ENCODE results near the gene USPL1. TPM values are rescaled to one million over a fixed set of nuclear protein-coding genes. Genes with fewer than 3 reads are reported as not detected.

Gene USPL1
- total and polyA plus RNA-seq, 2 of the 13 experiments (the other 11 are each of a cell fraction or from before 2014, with no cell fraction given): 13.7 to 15.9 TPM

DNA sequence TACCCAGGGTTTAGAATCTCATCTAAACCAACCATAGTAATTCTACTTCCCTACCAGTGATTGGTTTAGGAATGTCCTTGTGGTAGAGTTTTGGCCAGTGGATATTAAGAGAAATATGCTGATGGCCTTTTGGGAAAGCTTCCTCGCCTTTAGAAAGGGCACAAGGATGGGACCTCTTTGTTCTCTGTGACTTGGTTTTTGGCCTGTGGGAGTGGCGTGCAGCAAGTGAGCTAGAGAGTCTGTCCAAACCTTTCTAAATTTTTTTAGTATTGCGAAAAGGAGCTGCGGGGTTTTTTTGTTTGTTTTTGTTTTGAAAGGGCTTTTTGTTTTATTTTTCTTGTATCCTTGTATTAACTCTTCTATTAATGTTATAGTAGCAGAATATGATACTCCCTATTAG lies 20.6 kb downstream of the USPL1 start:
- DNase-seq (ENCODE audit: low spot score): no peak
- Histone ChIP-seq H3K27ac (ENCODE audit: extremely low read length, insufficient read depth, low read length) (no peak overlapping the region), H3K36me3 (replicated peaks in 1 of 2; ENCODE audit: control insufficient read depth in 1 of 2, insufficient read depth in 2 of 2, low read length in 2 of 2) (peaks cover 11 to 54% of the 10 kb centered on the region in 2 experiments), H3K4me3 (replicated peaks in 1 of 3; ENCODE audit: insufficient read depth in 1 of 3, low read depth in 2 of 3, low read length in 3 of 3) (no peak overlapping the region), H3K79me2 (ENCODE audit: insufficient read depth, low read length) (peaks cover 35% of the 10 kb centered on the region), H3K9me3 (ENCODE audit: low read length) (no peaks in the 10 kb centered on the region), H2AFZ (ENCODE audit: low read length) (no peak overlapping the region), H4K20me1 (ENCODE audit: insufficient read depth, low read length) (no peaks in the 10 kb centered on the region), H3K27me3 (ENCODE audit: control insufficient read depth in 1 of 2, insufficient read depth in 2 of 2, low read length in 2 of 2) (no peaks in the 10 kb centered on the region), H3K4me2 (ENCODE audit: low read depth, low read length) (no peak overlapping the region), H3K9ac (ENCODE audit: insufficient read depth, low read depth, low read length) (no peak overlapping the region), H3K4me1 (ENCODE audit: insufficient read depth, low read length) (peaks cover 13% of the 10 kb centered on the region)
- WGBS (ENCODE audit: low lambda C conversion rate): 78% methylated on average over 4 of the region's 4 CpGs
- BruUV-seq (replicated peaks): no TSS peak
- ChIA-PET CTCF (ENCODE audit: low intra/inter-chr PET ratio, low total read pairs) (no interaction called here), POLR2A (no interaction called here)
- in situ Hi-C loops (cut with HindIII; ENCODE audit: extremely low pct_ligation_motif_present, low pct_unique_long_range_greater_than_20kb) (no loop called here), intact Hi-C loops (cut with micrococcal nuclease; ENCODE audit: unreplicated experiment) (no loop called here)
- TF ChIP-seq PHF5A (CRISPR knock-in tag; IDR thresholded peaks at IDR 0.05; ENCODE audit: low read depth, unreplicated experiment) (no peak), SSRP1 (CRISPR knock-in tag; IDR thresholded peaks at IDR 0.05) (no peak), ZNF335 (CRISPR knock-in tag; IDR thresholded peaks at IDR 0.05) (no peak), NR2F2 (IDR thresholded peaks at IDR 0.05; ENCODE audit: borderline replicate concordance, low read depth) (no peak), ZNF354B (CRISPR knock-in tag; IDR thresholded peaks at IDR 0.05) (no peak), ZNF772 (CRISPR knock-in tag; IDR thresholded peaks at IDR 0.05) (no peak), TP53 (CRISPR knock-in tag; conservative IDR thresholded peaks at IDR 0.05) (no peak), HNRNPK (IDR thresholded peaks at IDR 0.05; ENCODE audit: low read depth, low read length, poor library complexity, severe bottlenecking) (no peak), ZNF333 (CRISPR knock-in tag; IDR thresholded peaks at IDR 0.05; ENCODE audit: borderline replicate concordance) (no peak), XRCC5 (optimal IDR thresholded peaks at IDR 0.05; ENCODE audit: low read length) (no peak), SIN3A (IDR thresholded peaks at IDR 0.05; ENCODE audit: borderline replicate concordance, low read depth, low read length) (no peak), CREM (IDR thresholded peaks at IDR 0.05) (no peak), CREM (CRISPR knock-in tag; IDR thresholded peaks at IDR 0.05) (no peak), ZNF883 (CRISPR knock-in tag; IDR thresholded peaks at IDR 0.05; ENCODE audit: not compliant biosample characterization) (no peak), GABPA (IDR thresholded peaks at IDR 0.05; ENCODE audit: low read depth, low read length) (no peak), GABPA (CRISPR knock-in tag; IDR thresholded peaks at IDR 0.05; ENCODE audit: low read depth) (no peak), CENPX (CRISPR knock-in tag; IDR thresholded peaks at IDR 0.05) (no peak), ZNF234 (CRISPR knock-in tag; conservative IDR thresholded peaks at IDR 0.05) (no peak)
- TF ChIP-seq, protein P1, sequence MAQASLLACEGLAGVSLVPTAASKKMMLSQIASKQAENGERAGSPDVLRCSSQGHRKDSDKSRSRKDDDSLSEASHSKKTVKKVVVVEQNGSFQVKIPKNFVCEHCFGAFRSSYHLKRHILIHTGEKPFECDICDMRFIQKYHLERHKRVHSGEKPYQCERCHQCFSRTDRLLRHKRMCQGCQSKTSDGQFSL (CRISPR knock-in tag; IDR thresholded peaks at IDR 0.05): no peak
- TF ChIP-seq, protein P2, sequence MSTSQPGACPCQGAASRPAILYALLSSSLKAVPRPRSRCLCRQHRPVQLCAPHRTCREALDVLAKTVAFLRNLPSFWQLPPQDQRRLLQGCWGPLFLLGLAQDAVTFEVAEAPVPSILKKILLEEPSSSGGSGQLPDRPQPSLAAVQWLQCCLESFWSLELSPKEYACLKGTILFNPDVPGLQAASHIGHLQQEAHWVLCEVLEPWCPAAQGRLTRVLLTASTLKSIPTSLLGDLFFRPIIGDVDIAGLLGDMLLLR (CRISPR knock-in tag; IDR thresholded peaks at IDR 0.05): no peak
- TF ChIP-seq, protein P3, sequence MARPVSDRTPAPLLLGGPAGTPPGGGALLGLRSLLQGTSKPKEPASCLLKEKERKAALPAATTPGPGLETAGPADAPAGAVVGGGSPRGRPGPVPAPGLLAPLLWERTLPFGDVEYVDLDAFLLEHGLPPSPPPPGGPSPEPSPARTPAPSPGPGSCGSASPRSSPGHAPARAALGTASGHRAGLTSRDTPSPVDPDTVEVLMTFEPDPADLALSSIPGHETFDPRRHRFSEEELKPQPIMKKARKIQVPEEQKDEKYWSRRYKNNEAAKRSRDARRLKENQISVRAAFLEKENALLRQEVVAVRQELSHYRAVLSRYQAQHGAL (CRISPR knock-in tag; IDR thresholded peaks at IDR 0.05; ENCODE audit: not compliant biosample characterization): no peak
- TF ChIP-seq, protein P4, sequence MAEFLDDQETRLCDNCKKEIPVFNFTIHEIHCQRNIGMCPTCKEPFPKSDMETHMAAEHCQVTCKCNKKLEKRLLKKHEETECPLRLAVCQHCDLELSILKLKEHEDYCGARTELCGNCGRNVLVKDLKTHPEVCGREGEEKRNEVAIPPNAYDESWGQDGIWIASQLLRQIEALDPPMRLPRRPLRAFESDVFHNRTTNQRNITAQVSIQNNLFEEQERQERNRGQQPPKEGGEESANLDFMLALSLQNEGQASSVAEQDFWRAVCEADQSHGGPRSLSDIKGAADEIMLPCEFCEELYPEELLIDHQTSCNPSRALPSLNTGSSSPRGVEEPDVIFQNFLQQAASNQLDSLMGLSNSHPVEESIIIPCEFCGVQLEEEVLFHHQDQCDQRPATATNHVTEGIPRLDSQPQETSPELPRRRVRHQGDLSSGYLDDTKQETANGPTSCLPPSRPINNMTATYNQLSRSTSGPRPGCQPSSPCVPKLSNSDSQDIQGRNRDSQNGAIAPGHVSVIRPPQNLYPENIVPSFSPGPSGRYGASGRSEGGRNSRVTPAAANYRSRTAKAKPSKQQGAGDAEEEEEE (CRISPR knock-in tag; IDR thresholded peaks at IDR 0.05; ENCODE audit: borderline replicate concordance): no peak
- no peak for FAIRE-seq
- ATAC-seq: no peak
